ENCODE measurements around the gene C10orf71.

DNA sequence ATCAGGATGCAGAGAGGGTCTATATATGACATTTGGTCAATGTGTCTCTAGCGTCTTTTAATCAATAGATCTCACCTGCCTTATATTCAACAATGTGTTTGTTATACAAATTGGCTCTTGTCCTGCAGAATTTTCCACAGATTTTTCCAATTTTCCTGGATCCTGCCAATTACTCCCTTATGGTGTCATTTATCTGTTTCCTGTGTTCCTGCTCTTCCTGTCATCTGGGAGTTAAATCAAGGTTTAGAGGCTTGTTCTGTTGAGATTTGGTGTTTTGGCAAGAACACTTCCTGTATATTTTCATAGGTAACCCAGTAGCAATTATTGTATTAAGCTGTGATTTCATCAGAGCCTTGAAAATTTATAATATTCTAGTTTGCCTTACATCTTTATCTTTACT lies 8.8 kb upstream of the C10orf71 start:
- TF ChIP-seq POLR2A (IDR thresholded peaks at IDR 0.05): no peak
- TF ChIP-seq CTCF (IDR thresholded peaks at IDR 0.05): no peak
- TF ChIP-seq POLR2AphosphoS5 (IDR thresholded peaks at IDR 0.05): no peak
